GM12878 (cell line): ENCODE data around the gene POU2AF2. TPM values are rescaled to one million over a fixed set of nuclear protein-coding genes. Genes with fewer than 3 reads are reported as not detected.

ENCODE experiments used
- ATAC-seq: fragments of 200-7000 bp; cut with Tn5 transposase; 3 replicates; pipeline ENCODE4 v1.9.1; 2020; ENCODE audit warnings: mild to moderate bottlenecking, moderate library complexity
- BruUV-seq: library from RNA; stranded (reverse); fragments of 400-500 nt; replicated peaks from 2 replicates; lab custom pipeline; 2021; lab: Mats Ljungman, UMichigan
- CTCF ChIA-PET: fragments of 300-600 bp; sonication (Branson Sonifier 250); formaldehyde crosslinking; extraction: SDS; loops from one replicate; lab custom pipeline; 2021; ENCODE audit warnings: inconsistent platforms; lab: Yijun Ruan, JAX
- POLR2A ChIA-PET: fragments of 350-600 bp; formaldehyde crosslinking; extraction: SDS; loops from one replicate; lab custom pipeline; 2021; ENCODE audit warnings: inconsistent platforms; lab: Charles Lee
- RAD21 ChIA-PET: fragments of 300-600 bp; sonication (Branson Sonifier 250); formaldehyde crosslinking; loops from one replicate; lab custom pipeline; 2023; ENCODE audit warnings: antibody characterized with exemption; ENCODE audit not compliant: unreplicated experiment; lab: Charles Lee
- SMC1A ChIA-PET: fragments of 300-600 bp; sonication (Branson Sonifier 250); formaldehyde crosslinking; loops from one replicate; lab custom pipeline; 2023; ENCODE audit not compliant: unreplicated experiment, uncharacterized antibody; lab: Charles Lee
- DNase-seq: peaks from one replicate; pipeline ENCODE4 v3.0.0-alpha.2; 2011; ENCODE audit warnings: low read depth, low spot score
- FAIRE-seq: peaks from 3 replicates; lab custom pipeline; 2011; peaks lifted over from hg19 to GRCh38; lab: Jason Lieb, UNC
- H2AFZ ChIP-seq: 2 replicates; pipeline ENCODE4 v1.6.0; 2011; ENCODE audit warnings: low read depth, low read length, control low read depth; ENCODE audit not compliant: control insufficient read depth
- H3K27ac ChIP-seq: 2 replicates; pipeline ENCODE4 v1.5.1; 2011; ENCODE audit warnings: control low read depth; ENCODE audit not compliant: control insufficient read depth, insufficient read depth
- H3K27me3 ChIP-seq, 2 experiments: replicated peaks in 1 of 2; 2 replicates each; pipeline versions ENCODE4 v1.6.0 to v1.6.1; 2011; ENCODE audit warnings: low read length in 1 of 2; ENCODE audit not compliant: control insufficient read depth in 2 of 2, insufficient read depth in 2 of 2
- H3K36me3 ChIP-seq, 2 experiments: 2 replicates each; pipeline ENCODE4 v1.5.1; 2011; ENCODE audit warnings: low read length in 1 of 2; ENCODE audit not compliant: control insufficient read depth in 2 of 2, insufficient read depth in 2 of 2
- H3K4me1 ChIP-seq: 2 replicates; pipeline ENCODE4 v1.6.1; 2011; ENCODE audit warnings: mild to moderate bottlenecking, low read length, moderate library complexity, mixed read lengths; ENCODE audit not compliant: control insufficient read depth, insufficient read depth
- H3K4me2 ChIP-seq: 2 replicates; pipeline ENCODE4 v1.6.0; 2011; ENCODE audit warnings: control low read depth; ENCODE audit not compliant: control insufficient read depth, insufficient read depth
- H3K4me3 ChIP-seq: fragments of 200-600 bp; sonication (generic); 2 replicates; pipeline ENCODE4 v1.5.1; 2016
- H3K79me2 ChIP-seq: 2 replicates; pipeline ENCODE4 v1.6.0; 2011; ENCODE audit warnings: low read length; ENCODE audit not compliant: control insufficient read depth, insufficient read depth
- H3K9ac ChIP-seq: 2 replicates; pipeline ENCODE4 v1.8.0; 2011; ENCODE audit warnings: low read length, control low read depth, mixed read lengths; ENCODE audit not compliant: control insufficient read depth, insufficient read depth
- H3K9me3 ChIP-seq: replicated peaks from 3 replicates; pipeline ENCODE4 v1.5.1; 2011; ENCODE audit warnings: mild to moderate bottlenecking, low read length; ENCODE audit not compliant: control insufficient read depth, insufficient read depth
- H4K20me1 ChIP-seq: 2 replicates; pipeline ENCODE4 v1.6.0; 2011; ENCODE audit not compliant: control insufficient read depth, insufficient read depth
- ASH2L ChIP-seq: fragments of 300-600, 200-600 bp; sonication (generic); IDR thresholded peaks from 2 replicates; pipeline ENCODE4 v1.6.1; 2017; ENCODE audit warnings: low read depth, mild to moderate bottlenecking, borderline replicate concordance
- HDAC6 ChIP-seq: fragments of 200-600 bp; sonication (generic); IDR thresholded peaks from one replicate; pipeline ENCODE4 v1.8.0; 2017; ENCODE audit warnings: antibody characterized with exemption; ENCODE audit not compliant: unreplicated experiment
- JUNB ChIP-seq: IDR thresholded peaks from 2 replicates; pipeline ENCODE4 v1.6.1; 2016; ENCODE audit warnings: antibody characterized with exemption, mild to moderate bottlenecking
- PBX3 ChIP-seq: IDR thresholded peaks from 2 replicates; pipeline ENCODE4 v1.6.1; 2011; ENCODE audit warnings: mild to moderate bottlenecking, low read depth, low read length, moderate library complexity; ENCODE audit not compliant: insufficient replicate concordance
- RBBP5 ChIP-seq: fragments of 200-600 bp; sonication (generic); conservative IDR thresholded peaks from 2 replicates; pipeline ENCODE4 v1.6.1; 2016
- TCF12 ChIP-seq: IDR thresholded peaks from 2 replicates; pipeline ENCODE4 v1.6.1; 2011; ENCODE audit warnings: low read depth, mild to moderate bottlenecking, low read length
- YBX1 ChIP-seq: fragments of 450-650 bp; IDR thresholded peaks from 2 replicates; pipeline ENCODE4 v1.6.1; 2016; ENCODE audit warnings: antibody characterized with exemption
- YY1 ChIP-seq: IDR thresholded peaks from 2 replicates; pipeline ENCODE4 v1.6.1; 2011; ENCODE audit warnings: low read depth, mild to moderate bottlenecking, low read length
- WGBS: methylation state at CpG from one replicate; pipeline ENCODE4 v1.1.6; 2016; ENCODE audit warnings: low lambda C conversion rate; ENCODE audit not compliant: insufficient replicate concordance, insufficient coverage; ENCODE audit errors: missing lambda C conversion rate; 5-methylcytosine and 5-hydroxymethylcytosine counted together
- in situ Hi-C: fragments of 300-500 bp; cut with MboI; formaldehyde crosslinking; loops from 9 replicates; pipeline ENCODE4 v1.14.3; 2018; ENCODE audit warnings: mixed read lengths
- intact Hi-C: fragments of 100-400 bp; cut with micrococcal nuclease; formaldehyde crosslinking; loops from one replicate; pipeline ENCODE4 v1.14.2; 2022; ENCODE audit not compliant: unreplicated experiment
- polyA plus RNA-seq, 11 experiments: library from polyadenylated mRNA; depleted of rRNA in 4 of 11; unstranded in 6 of 11; stranded (reverse) in 5 of 11; fragments of >200 nt; fragmentation: Nextera tagmentation in 4 of 11; fragmentation: Illumina TruSeq in 1 of 11; extraction: Ambion mirVana in 4 of 11; extraction: Trizol in 1 of 11; gene quantifications; 1 replicate in 1 of 11; 2 replicates in 10 of 11; pipeline versions ENCODE4 v1.2.1 to v1.2.3, GENCODE V29; 2011 to 2016; ENCODE audit warnings: inconsistent platforms in 2 of 11, missing spikeins in 2 of 11, low read depth in 1 of 11
- total RNA-seq, 4 experiments: library from RNA; depleted of rRNA in 3 of 4; stranded (reverse); fragments of >200 nt in 3 of 4; fragmentation: Illumina TruSeq in 1 of 4; extraction: Trizol in 1 of 4; gene quantifications; 2 replicates each; pipeline versions ENCODE4 v1.2.1 to v1.2.3, GENCODE V29; 2013 to 2021

Gene POU2AF2
- total and polyA plus RNA-seq, 10 of the 15 experiments (the other 5 are each of a cell fraction or from before 2014, with no cell fraction given): not detected

- intact Hi-C loops (no loop called here), in situ Hi-C loops (no loop called here)
- no peak overlapping the region for H3K4me3 ChIP-seq
- no peaks in the 10 kb centered on the region for H3K36me3 ChIP-seq
- ChIA-PET SMC1A (no interaction called here), RAD21 (no interaction called here), CTCF (no interaction called here), POLR2A (no interaction called here)
- ATAC-seq (no peak), FAIRE-seq (no peak), DNase-seq (no peak)
- H3K79me2 ChIP-seq: no peaks in the 10 kb centered on the region
- H3K9me3 ChIP-seq: no peaks in the 10 kb centered on the region
- TF ChIP-seq ASH2L (no peak), PBX3 (no peak), YBX1 (no peak), JUNB (no peak), TCF12 (no peak), YY1 (no peak), RBBP5 (no peak), HDAC6 (no peak)
- H4K20me1 ChIP-seq: no peaks in the 10 kb centered on the region
- no peak overlapping the region for H3K27ac ChIP-seq
- H3K4me2 ChIP-seq: no peak overlapping the region
- H3K27me3 ChIP-seq: peaks cover 0 to 3% of the 10 kb centered on the region in 2 experiments; a peak in 2 of 4 replicates
- no peak overlapping the region for H3K9ac ChIP-seq
- no TSS peak for BruUV-seq
- no peak overlapping the region for H2AFZ ChIP-seq
- no peaks in the 10 kb centered on the region for H3K4me1 ChIP-seq
- WGBS: 40% methylated on average over 4 of the region's 4 CpGs
Observed at GRCh38 chr11:111259896-111260295, 14.4 kb downstream of the POU2AF2 start.
